NCI-H748 (cell line): ENCODE data around the gene LDLRAP1.

ENCODE experiments used
- DNase-seq: peaks from one replicate; lab custom pipeline; 2025; ENCODE audit not compliant: unreplicated experiment; lab: John Stamatoyannopoulos, UW

The LDLRAP1 gene

DNA sequence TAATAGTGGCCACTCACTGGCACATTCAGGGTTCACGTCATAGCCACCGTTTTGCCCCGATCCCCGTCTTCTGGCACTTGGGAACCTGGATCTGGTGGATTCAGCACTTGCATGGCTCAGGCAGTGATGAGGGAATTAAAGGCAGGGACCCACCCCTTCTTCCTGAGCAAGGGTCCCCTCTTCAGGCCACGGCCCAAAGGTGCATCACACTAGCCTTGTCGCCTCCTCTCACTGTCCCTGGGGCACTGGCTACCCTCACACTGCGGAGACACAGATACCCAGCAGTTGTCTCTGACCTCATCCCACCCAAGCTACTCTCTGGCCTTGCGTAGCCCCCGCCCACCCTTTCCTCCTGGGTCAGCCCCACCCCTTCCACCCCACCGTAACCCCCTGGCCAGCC lies 19.9 kb upstream of the LDLRAP1 start:
- no peak for DNase-seq

DNA sequence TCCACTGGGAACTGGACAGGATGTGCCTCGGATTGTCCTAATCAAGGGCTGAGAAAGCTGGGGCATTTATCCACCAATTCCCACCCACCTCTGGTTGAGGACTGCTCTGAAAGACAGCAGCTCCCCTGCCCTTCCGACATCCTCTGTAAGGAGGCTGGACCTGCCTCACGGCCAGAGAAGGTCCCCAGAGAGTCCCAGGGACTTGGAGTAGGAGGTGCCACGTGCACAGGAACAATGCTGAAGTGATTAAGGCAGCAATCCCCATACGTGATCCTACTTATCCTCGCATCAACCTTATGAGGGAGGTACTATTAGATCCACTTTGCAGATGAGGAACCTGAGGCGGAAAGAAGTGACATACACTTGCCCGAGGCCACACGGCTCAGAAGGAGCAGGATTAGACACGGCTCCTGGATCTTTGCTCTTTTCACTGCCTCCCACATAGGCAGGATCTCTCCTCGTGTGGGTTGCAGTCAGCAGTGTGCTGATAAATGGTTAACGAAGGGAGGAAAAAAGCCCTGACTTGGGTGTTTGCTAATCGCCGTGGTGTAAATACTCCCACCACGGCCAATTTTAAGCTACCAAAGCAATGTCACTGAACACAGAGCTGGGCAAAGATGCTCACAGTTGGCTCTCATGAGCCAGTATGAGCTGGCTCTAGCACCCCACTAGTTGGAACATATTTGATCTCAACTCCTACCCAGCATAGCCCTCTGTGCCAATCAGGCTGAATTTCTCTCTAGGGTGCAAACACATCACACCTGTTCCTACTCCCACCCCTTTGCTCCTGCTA lies 18.6 kb upstream of the LDLRAP1 start:
- DNase-seq = no peak

DNA sequence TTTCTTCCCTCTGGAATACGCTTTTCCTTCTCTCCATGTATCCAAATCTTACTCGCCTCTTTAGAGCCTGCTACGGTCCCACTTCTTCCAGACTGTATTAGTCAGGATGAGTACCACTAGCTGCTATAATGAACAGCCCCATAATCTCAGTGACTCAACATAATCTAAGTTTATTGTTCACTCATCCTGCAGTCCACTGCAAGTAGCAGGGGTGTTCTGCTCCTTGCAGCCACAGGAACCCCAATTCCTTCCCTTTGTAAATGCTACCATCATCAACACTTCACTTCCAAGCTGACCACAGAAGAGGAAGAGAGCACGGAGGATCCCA lies 18.1 kb upstream of the LDLRAP1 start:
- DNase-seq = no peak

DNA sequence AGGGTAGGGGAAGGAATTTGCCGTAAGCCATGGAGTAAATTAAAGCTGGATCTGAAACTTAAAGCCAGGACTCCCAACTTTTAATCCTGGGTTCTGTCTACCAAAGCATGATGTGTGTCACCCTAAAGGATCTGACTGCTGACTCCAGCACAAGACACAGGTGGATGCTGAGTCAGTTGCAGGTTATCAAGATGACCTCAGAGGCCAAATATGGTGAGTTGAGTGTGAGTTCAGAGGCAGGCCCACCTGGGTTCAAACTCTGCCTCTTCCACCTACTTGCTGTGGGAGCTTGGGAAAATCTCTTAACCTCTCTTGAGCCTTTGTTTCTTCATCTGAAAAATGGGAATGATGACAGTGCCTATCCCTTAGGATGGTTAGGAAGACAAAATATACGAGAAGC lies 16.7 kb upstream of the LDLRAP1 start:
- DNase-seq = no peak

DNA sequence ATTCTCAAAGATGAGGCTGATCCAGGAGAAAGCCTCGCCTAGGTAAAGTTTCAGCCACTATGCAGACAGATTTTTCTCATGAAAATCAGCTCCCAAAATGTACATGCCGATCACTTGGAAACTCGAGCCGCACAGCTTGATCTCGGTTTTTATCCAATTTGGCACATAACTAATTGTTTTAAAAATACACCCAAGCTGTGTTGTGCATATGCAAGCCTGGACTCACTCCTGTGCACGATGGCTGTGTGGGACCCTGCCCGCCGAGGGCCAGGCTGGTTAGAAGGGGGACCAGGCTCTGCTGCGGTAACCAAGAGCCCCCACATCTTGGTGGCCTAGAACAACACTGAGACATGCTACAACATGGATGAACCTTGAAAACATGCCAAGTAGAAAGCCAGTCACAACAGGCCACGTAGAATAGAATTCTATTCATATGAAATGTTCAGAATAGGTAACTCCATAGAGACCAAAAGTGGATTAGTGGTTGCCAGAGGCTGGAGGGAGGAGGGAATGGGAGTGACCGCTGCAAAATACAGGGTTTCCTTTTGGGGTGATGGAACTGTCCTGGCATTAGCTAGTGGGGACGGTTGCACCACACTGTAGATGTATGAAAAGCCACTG lies 16.1 kb upstream of the LDLRAP1 start:
- no peak for DNase-seq

DNA sequence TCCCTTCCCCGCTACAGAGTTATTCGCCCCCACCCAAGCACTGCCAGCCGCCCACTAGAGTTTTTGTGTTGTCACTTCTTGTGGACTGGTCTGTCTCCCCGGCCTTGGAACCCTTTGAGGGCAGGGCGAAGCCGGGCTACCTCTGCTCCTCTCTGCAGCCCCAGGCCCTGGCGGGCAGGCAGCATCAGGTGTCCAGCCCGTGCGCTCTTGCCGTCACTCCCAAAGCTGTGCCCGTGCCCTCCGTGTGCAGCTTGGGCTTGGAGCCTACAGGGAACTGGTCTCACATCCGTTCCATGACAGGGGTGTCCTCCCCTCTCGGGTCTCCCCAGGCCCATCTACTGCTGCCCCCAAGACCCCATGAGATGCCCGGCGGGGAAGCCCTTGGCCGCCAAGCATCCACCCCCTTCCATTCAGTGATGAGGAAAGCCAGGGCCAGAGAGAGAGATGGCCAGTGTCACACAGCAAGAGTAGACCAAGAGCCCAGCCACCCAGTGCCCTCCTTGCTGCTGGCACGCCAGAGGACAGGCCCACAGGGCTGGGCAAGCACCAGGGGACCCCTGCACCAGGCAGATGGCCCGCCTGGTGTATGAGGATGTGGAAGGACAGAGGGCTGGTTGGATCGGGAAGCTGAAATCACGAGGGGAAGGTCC lies 15.3 kb upstream of the LDLRAP1 start:
- DNase-seq = no peak

DNA sequence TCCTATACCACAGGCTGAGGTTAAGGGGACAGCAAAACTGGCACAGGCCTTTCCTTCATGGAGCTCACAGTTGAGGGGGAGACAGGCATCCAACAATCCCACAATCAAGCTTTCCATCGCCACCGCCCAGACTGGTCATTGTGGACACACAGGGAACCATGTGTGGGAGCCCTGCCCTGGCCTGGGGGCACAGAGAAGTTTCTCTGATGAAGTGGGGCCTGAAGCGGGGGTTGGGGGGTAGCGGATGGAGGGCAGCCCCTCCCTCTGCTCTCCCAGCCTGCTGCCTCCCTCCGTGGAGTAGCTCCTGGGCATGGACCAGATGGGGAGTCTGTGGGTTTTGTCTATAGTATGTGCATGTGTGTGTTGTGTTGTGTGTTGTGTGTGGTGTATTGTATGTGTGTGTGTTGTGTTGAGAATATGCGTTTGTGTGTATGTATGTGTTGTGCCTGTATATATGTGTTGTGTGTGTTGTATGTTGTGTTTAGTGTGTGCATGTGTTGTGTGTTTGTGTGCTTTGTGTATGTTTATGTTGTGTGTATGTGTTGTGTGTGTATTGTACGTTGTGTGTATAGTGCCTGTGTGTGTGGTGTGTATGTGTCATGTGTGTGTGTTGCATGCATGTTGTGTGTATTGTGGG lies 14.4 kb upstream of the LDLRAP1 start:
- no peak for DNase-seq

DNA sequence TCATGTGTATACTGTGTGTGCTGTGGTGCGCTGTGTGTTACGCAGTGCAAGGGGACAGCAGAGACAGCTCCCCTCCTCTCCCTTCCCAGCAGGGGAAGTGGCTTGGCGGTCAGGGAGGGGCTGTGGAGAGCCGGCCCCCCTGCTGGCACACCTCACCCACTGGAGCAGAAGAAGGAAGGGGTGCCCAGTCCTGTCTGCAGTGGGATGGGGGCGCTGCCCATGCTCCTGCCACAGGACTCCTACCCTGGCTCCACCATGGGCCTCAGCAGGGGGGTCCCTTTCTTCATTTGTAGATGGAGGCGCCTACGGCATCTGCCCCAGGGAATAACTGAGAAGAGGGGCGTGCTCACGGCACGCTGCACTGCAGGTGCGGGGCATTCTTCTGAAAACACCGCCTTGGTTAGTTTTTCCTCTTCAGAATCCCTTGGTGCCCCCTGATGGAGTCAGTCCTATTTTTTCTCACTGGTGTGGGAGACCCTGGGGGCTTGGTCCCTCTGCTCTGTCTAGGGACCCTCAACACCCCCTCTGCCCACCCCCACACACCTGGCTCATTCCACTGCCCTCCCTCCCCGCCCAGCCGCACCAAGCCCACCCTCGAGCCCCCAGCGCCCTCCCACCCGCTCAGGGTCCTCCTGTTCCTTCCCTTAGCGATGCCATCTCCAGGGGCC lies 13.8 kb upstream of the LDLRAP1 start:
- DNase-seq = no peak

DNA sequence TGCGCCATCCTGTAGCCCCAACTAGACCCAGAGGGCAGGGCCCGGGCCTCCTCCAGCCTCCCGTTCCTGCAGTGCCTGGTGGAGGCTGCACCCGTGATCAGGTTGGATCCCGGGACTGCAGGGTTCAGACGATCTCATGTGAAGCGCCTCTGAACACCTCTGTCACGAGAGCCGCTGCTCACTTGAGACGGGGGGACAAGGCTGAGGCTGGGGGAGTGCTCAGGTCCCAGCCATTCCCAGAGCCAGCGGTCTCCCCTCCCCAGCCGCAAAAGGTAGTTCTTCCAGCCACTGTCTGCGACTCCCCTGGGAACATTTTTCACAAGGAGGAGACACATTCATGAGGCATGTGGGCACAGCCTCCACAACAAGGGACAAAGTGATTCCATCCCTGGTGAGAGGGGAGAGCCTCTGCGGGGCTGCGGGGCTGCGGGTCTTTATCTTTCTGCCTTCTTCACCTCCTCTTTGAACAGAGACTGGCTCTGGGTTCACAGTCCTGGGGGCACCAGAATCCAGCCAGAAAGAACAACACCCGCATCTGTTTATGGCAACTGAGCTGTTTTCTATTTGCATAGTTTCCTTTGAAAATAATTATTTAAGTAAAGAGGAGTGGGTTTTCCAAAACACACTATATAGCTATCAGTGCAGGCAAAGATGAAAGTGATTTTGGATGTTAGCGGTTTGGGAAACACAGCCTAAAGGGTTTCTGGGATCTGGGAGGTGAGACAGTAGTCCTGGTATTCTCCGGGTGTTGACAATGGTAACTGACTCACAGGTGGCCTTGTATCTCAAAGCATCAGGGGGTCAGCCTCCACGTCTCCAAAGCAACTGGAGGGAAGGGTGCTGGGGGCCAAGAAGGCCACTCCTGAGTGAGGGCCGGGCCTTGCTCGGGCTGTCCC lies 13.0 kb upstream of the LDLRAP1 start:
- no peak for DNase-seq

DNA sequence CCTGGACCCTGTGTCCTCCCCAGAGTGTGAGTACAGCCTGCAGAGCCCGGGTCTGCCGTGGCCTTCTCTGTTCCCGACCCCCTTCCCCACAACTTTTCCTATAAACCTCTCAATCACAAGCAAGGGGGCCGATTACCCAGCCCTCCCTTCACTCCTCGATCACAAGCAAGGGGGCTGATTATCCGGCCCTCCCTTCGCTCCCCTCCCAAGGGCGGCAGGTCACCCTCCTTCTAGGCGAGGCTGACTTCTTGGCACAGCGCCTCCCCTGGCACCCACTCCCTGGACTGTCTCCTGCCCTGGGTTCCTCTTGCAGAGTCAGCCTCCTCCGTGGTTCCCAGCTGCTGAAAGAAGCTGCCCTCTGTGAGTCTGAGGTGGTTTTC lies 12.3 kb upstream of the LDLRAP1 start:
- no peak for DNase-seq

DNA sequence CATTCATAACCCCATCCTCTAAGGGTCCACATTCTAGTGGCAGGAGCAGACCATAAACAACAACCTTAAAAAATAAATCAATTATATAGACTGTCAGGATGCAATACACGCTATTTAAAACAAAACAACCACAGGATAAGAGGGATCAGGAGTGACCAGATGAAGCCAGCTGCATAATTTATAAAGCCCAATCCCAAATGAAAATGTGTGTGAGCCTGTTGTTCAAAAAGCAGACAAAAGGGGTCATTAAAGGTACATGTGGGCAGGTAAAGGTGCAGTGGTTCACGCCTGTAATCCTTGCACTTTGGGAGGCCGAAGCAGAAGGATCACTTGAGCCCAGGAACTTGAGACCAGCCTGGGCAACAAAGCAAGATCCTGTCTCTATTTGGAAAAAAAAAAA lies 10.4 kb upstream of the LDLRAP1 start:
- no peak for DNase-seq

DNA sequence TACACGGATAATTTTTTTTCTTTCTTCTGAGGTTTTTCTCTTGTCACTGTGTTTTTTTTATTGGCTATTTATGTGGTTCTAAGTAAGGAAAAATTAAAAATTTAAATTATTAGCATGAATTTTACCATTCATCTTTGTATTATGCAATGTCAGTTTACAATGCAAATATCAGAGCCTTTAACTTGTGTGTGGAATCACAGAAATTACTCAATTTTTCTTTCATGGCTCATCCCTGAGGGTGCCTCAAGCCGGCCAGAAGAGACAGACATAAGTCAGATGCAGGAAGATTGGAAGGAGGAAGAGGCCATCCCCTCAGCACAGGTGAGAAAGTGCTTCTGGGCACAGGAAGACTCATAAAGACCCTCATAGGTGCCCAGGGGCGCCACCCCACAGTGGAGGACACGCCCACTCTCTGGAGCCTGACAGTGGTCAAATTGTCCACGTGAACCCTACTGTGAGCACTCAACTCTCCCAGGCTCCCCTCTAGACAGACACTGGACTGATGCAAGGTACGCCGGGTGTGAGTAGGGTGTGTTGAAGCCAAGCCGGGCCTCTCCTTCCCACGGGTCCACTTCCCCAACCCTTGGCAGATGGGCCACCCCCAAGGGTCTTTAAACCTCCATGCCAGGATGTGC lies 9.5 kb upstream of the LDLRAP1 start:
- no peak for DNase-seq

DNA sequence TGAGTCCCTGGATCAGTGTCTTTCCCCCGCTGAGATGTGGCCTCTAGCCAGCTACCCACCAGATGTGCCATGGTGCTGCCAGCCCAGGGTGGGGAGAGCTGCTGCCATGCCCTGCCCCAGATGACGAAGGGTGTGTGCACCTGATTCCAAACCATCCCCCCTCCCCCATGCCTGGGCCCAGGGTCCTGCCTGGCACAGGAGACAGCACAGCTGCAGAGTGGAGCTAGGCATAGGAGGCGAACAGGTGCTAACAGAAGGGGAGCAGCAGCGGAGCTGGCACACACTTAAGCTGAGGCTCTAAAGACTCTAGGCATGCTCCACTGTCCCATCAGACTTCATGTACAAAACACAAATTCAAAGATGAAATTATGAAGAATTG lies 9.0 kb upstream of the LDLRAP1 start:
- no peak for DNase-seq

DNA sequence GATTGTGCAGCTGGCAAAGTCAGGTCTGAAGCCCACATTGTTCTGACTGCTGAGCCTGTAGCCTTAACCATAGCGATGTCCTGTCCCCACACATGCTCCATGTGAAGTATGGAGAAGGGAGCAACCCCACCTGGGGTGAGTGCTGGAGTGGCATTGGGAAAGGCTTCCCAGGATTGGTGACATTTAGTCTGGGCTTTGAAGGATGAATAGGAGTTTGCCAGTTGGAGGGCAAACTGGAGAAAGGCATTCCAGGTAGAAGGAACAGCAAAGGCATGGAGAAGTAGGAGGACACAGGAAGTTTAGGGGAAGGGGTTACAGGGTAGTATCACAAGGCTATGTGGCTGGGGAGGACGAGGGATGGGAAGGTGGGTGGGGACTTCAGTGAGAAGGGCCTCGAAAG lies 7.3 kb upstream of the LDLRAP1 start:
- DNase-seq = no peak

DNA sequence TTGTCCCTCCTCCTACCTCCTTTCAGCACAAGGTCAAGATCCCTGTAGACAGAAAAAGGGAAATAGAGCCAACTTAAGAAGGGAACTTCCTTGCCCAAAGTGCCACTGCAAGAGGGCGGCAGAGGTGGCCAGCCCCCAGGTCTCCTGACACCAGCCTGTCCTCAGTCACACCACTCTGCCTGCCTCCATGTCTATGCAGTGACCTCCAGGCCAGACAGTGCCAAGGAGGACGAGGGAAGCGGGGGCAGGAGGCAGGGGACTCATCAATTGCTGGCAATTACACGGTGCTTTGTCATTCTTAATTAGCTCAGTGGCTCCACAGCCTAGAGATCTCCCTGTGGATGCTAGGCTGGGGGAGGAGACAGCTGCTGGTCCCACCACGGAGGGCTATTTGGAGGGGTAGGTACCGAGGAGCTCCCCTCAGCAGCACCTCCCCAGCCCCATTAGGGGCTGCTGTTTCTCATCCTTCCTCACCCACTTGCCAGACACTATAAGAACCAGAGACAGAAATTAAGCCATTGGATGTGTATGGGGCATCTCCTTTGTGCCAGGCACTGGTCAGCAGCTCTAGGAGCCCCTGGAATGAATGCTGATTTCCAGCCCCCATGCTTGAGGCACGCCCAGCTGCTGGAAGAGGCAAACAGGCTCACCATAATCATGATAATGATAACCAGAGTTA lies 6.1 kb upstream of the LDLRAP1 start:
- no peak for DNase-seq

DNA sequence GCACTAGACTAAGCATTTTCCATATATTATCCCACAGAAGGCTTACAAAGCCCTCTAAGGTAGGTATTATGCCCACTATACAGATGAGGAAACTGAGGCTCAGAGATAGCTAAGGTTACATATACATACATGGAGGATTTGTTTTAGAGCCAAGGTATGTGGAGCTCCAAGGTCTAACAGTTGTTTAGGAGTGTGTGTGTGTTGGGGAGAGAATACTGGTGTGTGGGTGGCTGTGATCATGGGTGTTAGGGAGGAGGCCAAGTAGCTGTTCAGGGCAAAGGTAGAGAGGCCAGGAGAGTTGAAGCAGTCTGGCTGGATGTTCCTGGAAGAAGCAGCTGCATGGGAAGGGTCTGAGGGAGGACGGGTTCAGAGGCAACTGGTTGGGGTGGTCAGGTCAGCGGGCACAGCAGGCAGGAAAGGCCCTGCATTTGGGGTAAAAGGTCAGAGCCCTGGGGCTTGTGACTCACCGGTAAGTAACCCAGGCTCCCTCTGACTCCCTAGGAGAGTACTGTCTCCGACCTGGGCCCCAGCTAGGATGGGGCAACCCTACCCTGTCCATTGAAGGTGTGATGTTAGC lies 5.1 kb upstream of the LDLRAP1 start:
- DNase-seq = no peak

DNA sequence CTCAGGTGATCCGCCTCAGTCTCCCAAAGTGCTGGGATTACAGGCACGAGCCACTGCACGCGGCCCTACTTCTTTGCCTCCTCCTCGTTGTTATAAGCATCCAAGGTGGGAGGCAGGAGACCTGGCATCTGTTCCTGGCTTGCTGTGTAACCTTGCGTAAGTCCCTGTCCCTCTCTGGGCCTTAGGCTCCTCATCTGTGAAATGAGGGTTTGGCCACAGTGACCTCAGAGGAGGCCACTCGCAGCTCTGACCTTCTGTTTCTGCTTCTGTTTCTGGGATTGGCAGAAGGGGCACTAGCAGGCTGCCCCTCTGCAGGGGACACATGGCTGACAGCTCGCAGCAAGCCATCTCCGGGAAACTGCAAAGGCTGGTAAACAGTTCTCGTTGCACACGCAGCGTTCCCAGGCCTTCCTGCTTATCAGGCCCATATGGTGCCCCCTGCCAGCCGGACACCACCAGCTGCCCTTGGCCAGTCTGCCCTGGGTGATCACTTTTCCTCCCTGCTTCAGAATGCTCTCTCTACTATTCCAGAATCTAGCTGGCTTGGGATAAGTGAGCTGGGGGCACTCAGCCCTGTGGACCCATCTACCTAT lies 2.6 kb upstream of the LDLRAP1 start:
- DNase-seq = no peak

DNA sequence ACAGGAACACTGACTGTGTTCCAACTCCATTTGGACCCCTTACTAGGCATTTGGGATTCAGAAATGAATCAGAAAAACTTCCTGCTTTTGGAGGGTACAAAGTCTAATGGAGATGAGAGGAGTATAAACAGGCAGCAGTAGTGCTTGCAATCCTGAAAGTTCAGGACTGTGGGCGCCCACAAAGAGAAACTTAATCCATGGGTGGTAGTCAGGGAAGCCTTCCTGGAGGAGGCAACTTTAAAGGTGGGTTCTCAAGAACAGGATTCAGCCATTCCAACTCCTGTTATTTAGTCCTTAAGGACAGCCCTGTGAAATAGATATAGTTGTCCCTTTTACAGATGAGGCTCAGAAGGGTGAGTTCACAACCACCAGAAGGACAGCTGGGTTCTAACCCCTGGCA lies 2.0 kb upstream of the LDLRAP1 start:
- no peak for DNase-seq
